Measurements from ENCODE around the gene TXNDC12. TPM values are rescaled to one million over a fixed set of nuclear protein-coding genes. Genes with fewer than 3 reads are reported as not detected.
"Not testable (repeated sequence)": the region's sequence is repeated elsewhere in the genome, so short reads cannot be mapped to it uniquely, and the experiment has no call there.

Gene TXNDC12
- total and polyA plus RNA-seq, 5 donors from 2014 or later = 39.9 to 114 (median 90.2) TPM

DNA sequence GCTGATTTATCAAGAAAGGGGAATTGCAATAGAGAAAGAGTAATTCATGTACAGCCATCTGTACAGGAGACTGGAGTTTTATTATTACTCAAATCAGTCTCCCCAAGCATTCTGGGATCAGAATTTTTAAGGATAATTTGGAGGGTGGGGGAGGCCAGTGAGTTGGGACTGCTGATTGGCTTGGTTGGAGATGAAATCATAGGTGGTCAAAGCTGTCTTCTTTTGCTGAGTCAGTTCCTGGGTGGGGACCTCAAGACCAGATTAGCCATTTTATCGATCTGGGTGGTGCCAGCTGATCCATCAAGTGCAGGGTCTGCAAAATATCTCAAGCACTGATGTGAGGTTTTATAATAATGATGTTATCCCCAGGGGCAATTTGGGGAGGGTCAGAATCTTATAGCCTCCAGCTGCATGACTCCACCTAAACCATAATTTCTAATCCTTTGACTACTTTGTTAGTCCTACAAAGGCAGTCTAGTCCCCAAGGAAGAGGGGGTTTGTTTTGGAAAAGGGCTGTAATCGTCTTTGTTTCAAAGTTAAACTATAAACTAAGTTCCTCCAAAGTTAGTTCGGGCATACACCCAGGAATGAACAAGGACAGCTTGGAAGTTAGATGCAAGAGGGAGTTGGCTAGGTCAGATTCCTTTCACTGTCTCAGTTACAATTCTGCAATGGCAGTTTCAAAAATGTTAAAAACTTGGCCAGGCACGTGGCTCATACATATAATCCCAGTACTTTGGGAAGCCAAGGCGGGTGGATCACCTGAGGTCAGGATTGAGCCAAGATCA lies 47.6 kb downstream of the TXNDC12 start:
- peaks cover 46% of the 10 kb centered on the region for H3K27me3 Mint-ChIP-seq
- Histone ChIP-seq H3K9me3 (ENCODE audit: control insufficient read depth in 2 of 2, low read length in 2 of 2) (no peaks in the 10 kb centered on the region), H3K27me3 (ENCODE audit: control insufficient read depth, insufficient read depth, low read length) (peaks cover 5% of the 10 kb centered on the region), H3K27ac (ENCODE audit: insufficient read depth, low read length, poor library complexity, severe bottlenecking) (no peak overlapping the region), H3K4me3 (ENCODE audit: low read depth, low read length) (no peak overlapping the region), H3K4me1 (ENCODE audit: control insufficient read depth, insufficient read depth, low read length, poor library complexity, severe bottlenecking) (no peaks in the 10 kb centered on the region), H3K36me3 (ENCODE audit: control insufficient read depth, insufficient read depth, low read length) (no peaks in the 10 kb centered on the region)
- H3K36me3 Mint-ChIP-seq = no peaks in the 10 kb centered on the region
- peak overlapping the region in 1 of 3 donors; percentile 43 for H3K27ac Mint-ChIP-seq
- H3K4me3 Mint-ChIP-seq = no peak overlapping the region
- H3K9me3 Mint-ChIP-seq = no peaks in the 10 kb centered on the region
- H3K4me1 Mint-ChIP-seq = no peaks in the 10 kb centered on the region
- no peak for DNase-seq
- ATAC-seq (ENCODE audit: low read depth in 2 of 2) = no peak

DNA sequence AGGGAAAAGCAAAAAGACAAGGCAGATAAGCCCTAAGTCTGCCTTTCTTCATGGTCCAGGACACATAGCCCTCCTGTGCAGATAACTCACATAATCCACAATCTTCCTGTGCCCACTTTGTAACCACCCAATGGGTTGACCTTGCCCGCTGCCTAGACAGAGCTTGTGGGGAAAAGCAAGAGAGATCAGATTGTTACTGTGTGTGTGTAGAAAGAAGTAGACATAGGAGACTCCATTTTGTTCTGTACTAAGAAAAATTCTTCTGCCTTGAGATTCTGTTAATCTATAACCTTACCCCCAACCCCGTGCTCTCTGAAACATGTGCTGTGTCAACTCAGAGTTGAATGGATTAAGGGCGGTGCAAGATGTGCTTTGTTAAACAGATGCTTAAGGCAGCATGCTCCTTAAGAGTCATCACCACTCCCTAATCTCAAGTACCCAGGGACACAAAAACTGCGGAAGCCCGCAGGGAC lies 48.9 kb downstream of the TXNDC12 start:
- H3K9me3 Mint-ChIP-seq; H3K4me1 Mint-ChIP-seq; H3K36me3 ChIP-seq (ENCODE audit: control insufficient read depth, insufficient read depth, low read length); H3K27me3 ChIP-seq (ENCODE audit: control insufficient read depth, insufficient read depth, low read length); H3K4me1 ChIP-seq (ENCODE audit: control insufficient read depth, insufficient read depth, low read length, poor library complexity, severe bottlenecking); H3K36me3 Mint-ChIP-seq; ATAC-seq (ENCODE audit: low read depth in 2 of 2); H3K27ac ChIP-seq (ENCODE audit: insufficient read depth, low read length, poor library complexity, severe bottlenecking); DNase-seq; H3K9me3 ChIP-seq (ENCODE audit: control insufficient read depth in 2 of 2, low read length in 2 of 2); H3K4me3 ChIP-seq (ENCODE audit: low read depth, low read length); H3K27ac Mint-ChIP-seq; H3K4me3 Mint-ChIP-seq: not testable (repeated sequence)
- peaks cover 43% of the 10 kb centered on the region for H3K27me3 Mint-ChIP-seq

DNA sequence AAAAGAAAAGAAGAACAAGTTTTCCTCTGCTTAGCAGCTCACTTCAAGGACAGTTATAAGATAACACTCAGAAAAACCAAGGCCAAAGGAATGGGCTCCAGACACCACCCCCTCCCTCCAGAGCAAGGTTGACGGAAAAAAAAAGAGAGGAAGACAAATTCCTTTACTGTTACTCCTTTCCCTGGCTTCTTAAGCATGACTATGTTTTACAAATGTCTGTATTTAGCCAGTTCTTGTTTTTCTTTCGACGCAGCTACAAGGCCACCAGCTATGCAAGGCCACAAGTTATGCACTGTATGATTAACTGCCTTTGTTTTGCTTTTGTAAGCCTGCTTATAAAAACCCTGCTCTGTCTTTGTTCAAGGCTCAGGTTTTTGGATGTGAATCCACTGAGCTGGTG lies 49.4 kb downstream of the TXNDC12 start:
- H3K27me3 ChIP-seq (ENCODE audit: control insufficient read depth, insufficient read depth, low read length); ATAC-seq (ENCODE audit: low read depth in 2 of 2); H3K27ac ChIP-seq (ENCODE audit: insufficient read depth, low read length, poor library complexity, severe bottlenecking); H3K4me1 Mint-ChIP-seq; H3K27ac Mint-ChIP-seq; H3K36me3 Mint-ChIP-seq; H3K4me3 Mint-ChIP-seq; DNase-seq; H3K9me3 Mint-ChIP-seq; H3K36me3 ChIP-seq (ENCODE audit: control insufficient read depth, insufficient read depth, low read length); H3K4me3 ChIP-seq (ENCODE audit: low read depth, low read length); H3K4me1 ChIP-seq (ENCODE audit: control insufficient read depth, insufficient read depth, low read length, poor library complexity, severe bottlenecking); H3K9me3 ChIP-seq (ENCODE audit: control insufficient read depth in 2 of 2, low read length in 2 of 2): not testable (repeated sequence)
- H3K27me3 Mint-ChIP-seq = peaks cover 40% of the 10 kb centered on the region

DNA sequence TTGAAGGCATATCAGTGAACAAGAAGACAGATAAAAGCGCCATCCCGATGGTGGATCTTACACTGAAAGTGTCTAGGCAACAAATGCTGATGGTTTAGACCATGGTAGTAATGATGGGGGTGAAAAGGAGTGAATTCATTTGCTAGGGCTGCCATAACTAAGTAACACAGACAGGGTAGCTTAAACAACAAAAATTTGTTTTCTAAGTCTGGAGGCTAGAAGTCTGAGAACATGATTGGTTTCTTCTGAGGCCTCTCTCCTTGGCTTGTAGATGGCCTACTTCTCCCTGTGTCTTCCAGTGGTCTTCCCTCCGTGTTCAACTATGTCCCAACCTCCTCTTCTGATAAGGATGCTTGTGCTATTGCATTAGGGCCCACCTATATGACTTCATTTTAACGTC lies 51.1 kb downstream of the TXNDC12 start:
- no peak overlapping the region for H3K4me3 Mint-ChIP-seq
- H3K36me3 Mint-ChIP-seq = no peaks in the 10 kb centered on the region
- H3K27me3 Mint-ChIP-seq = peaks cover 32% of the 10 kb centered on the region
- Histone ChIP-seq H3K4me3 (ENCODE audit: low read depth, low read length) (no peak overlapping the region), H3K36me3 (ENCODE audit: control insufficient read depth, insufficient read depth, low read length) (no peaks in the 10 kb centered on the region), H3K27me3 (ENCODE audit: control insufficient read depth, insufficient read depth, low read length) (peaks cover 5% of the 10 kb centered on the region), H3K4me1 (ENCODE audit: control insufficient read depth, insufficient read depth, low read length, poor library complexity, severe bottlenecking) (no peaks in the 10 kb centered on the region), H3K27ac (ENCODE audit: insufficient read depth, low read length, poor library complexity, severe bottlenecking) (no peak overlapping the region), H3K9me3 (ENCODE audit: control insufficient read depth in 2 of 2, low read length in 2 of 2) (no peaks in the 10 kb centered on the region)
- H3K4me1 Mint-ChIP-seq = no peaks in the 10 kb centered on the region
- no peak for DNase-seq
- ATAC-seq (ENCODE audit: low read depth in 2 of 2) = no peak
- H3K27ac Mint-ChIP-seq = no peak overlapping the region
- H3K9me3 Mint-ChIP-seq = no peaks in the 10 kb centered on the region

DNA sequence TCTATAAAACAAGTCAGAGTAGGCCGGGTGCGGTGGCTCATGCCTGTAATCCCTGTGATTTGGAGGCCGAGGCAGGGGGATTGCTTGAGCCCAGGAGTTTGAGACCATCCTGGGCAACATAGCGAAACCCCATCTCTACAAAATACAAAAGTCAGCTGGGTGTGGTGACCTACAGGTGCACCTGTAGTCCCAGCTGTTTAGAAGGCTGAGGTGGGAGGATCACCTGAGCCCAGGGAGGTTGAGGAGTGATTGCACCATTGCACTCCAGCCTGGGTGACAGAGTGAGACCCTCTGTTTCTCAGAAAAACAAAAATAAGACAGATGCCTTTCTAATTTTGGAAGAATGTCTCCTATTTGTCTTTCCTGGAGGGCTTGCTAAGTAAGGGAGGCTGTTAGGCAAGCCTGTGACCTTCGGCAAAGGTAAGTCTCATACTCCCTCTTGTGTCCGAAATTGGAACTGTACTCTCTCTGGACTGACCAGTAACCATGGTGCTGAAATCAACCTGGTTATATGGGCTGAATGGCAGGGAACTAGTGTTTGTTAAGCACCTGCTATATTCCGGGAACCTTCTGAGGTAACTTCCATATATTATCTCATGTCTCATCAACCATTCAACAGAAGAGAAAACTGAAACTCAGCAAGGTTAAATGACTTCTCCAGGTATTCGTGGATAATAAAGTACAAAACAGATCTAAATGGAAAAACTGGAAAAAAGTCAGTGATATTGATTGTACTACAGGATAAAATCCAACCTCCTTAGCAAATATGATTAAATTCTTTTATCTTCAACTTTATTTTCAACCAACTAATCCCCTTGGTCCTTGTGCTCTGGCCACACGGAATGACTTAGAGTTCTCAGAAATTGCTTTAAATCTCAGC lies 52.7 kb downstream of the TXNDC12 start:
- Histone ChIP-seq H3K4me3 (ENCODE audit: low read depth, low read length) (no peak overlapping the region), H3K4me1 (ENCODE audit: control insufficient read depth, insufficient read depth, low read length, poor library complexity, severe bottlenecking) (no peaks in the 10 kb centered on the region), H3K27me3 (ENCODE audit: control insufficient read depth, insufficient read depth, low read length) (peaks cover 2% of the 10 kb centered on the region), H3K9me3 (ENCODE audit: control insufficient read depth in 2 of 2, low read length in 2 of 2) (no peaks in the 10 kb centered on the region), H3K27ac (ENCODE audit: insufficient read depth, low read length, poor library complexity, severe bottlenecking) (no peak overlapping the region), H3K36me3 (ENCODE audit: control insufficient read depth, insufficient read depth, low read length) (no peaks in the 10 kb centered on the region)
- Mint-ChIP-seq H3K4me3 (no peak overlapping the region), H3K4me1 (no peaks in the 10 kb centered on the region), H3K27ac (no peak overlapping the region), H3K36me3 (no peaks in the 10 kb centered on the region), H3K27me3 (peaks cover 26% of the 10 kb centered on the region), H3K9me3 (no peaks in the 10 kb centered on the region)
- ATAC-seq (ENCODE audit: low read depth in 2 of 2) = peak; percentile 86 to 88
- peak; percentile 27 to 84 (median 67) for DNase-seq

DNA sequence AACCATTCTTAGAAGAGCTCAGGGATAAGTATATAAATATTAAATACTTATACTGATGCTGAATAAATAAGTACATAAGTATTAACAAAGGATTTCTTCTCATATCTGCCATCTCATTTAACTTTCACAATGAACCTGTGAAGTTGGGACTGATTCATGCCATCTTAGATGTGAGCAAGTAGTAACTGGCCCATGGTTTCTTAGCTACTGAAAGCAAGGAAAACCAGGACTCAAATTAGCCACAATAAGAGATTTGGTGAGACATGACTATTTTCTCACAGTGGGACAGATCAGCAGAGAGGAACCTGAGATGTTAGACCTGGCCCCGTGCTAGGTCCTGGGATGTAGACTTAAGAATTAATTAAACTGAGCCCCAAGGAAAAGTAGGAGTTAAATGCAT lies 56.3 kb downstream of the TXNDC12 start:
- no peak overlapping the region for H3K27ac ChIP-seq (ENCODE audit: insufficient read depth, low read length, poor library complexity, severe bottlenecking)
- H3K27me3 Mint-ChIP-seq = peaks cover 17% of the 10 kb centered on the region
- H3K36me3 Mint-ChIP-seq = no peaks in the 10 kb centered on the region
- no peaks in the 10 kb centered on the region for H3K4me1 ChIP-seq (ENCODE audit: control insufficient read depth, insufficient read depth, low read length, poor library complexity, severe bottlenecking)
- H3K27ac Mint-ChIP-seq = no peak overlapping the region
- no peaks in the 10 kb centered on the region for H3K36me3 ChIP-seq (ENCODE audit: control insufficient read depth, insufficient read depth, low read length)
- H3K4me1 Mint-ChIP-seq = no peaks in the 10 kb centered on the region
- DNase-seq = no peak
- H3K4me3 ChIP-seq (ENCODE audit: low read depth, low read length) = no peak overlapping the region
- H3K4me3 Mint-ChIP-seq = peak overlapping the region in 1 of 4 donors; percentile 43
- H3K9me3 Mint-ChIP-seq = no peaks in the 10 kb centered on the region
- no peak for ATAC-seq (ENCODE audit: low read depth in 2 of 2)
- peaks cover 3% of the 10 kb centered on the region for H3K27me3 ChIP-seq (ENCODE audit: control insufficient read depth, insufficient read depth, low read length)
- H3K9me3 ChIP-seq (ENCODE audit: control insufficient read depth in 2 of 2, low read length in 2 of 2) = no peaks in the 10 kb centered on the region

DNA sequence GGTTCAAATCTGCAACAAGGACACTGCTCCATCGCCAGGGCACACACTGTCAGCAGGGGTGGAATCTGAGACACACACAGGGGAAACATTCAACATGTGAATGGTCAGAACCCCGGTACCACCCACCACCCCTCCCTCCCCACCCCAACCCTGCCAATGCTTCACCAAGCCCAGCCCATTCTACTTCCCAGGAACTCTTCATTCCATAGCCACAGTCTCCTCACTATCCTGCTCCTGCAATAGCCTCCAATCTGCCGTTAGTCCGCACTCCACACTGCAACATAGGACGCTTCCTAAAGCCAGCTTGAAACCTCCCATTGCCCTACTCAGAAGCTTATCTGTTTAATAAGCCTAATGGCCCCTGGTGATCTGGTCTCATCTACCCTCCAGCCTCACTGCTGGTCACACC lies 57.0 kb downstream of the TXNDC12 start:
- Mint-ChIP-seq H3K4me1 (no peaks in the 10 kb centered on the region), H3K27me3 (peaks cover 22% of the 10 kb centered on the region), H3K9me3 (no peaks in the 10 kb centered on the region), H3K36me3 (no peaks in the 10 kb centered on the region), H3K27ac (no peak overlapping the region), H3K4me3 (no peak overlapping the region)
- H3K4me1 ChIP-seq (ENCODE audit: control insufficient read depth, insufficient read depth, low read length, poor library complexity, severe bottlenecking) = no peaks in the 10 kb centered on the region
- ATAC-seq (ENCODE audit: low read depth in 2 of 2) = no peak
- no peak overlapping the region for H3K4me3 ChIP-seq (ENCODE audit: low read depth, low read length)
- H3K27ac ChIP-seq (ENCODE audit: insufficient read depth, low read length, poor library complexity, severe bottlenecking) = no peak overlapping the region
- H3K9me3 ChIP-seq (ENCODE audit: control insufficient read depth in 2 of 2, low read length in 2 of 2) = no peaks in the 10 kb centered on the region
- H3K27me3 ChIP-seq (ENCODE audit: control insufficient read depth, insufficient read depth, low read length) = peaks cover 3% of the 10 kb centered on the region
- H3K36me3 ChIP-seq (ENCODE audit: control insufficient read depth, insufficient read depth, low read length) = no peaks in the 10 kb centered on the region
- no peak for DNase-seq
